Mucosa of gallbladder (tissue), 1 donor: ENCODE measurements around the gene KREMEN1. TPM values are rescaled to one million over a fixed set of nuclear protein-coding genes. Genes with fewer than 3 reads are reported as not detected.

Experiments used
- DNase-seq: peaks from one replicate; pipeline ENCODE4 v3.0.0-alpha.2; 2020; ENCODE audit warnings: low spot score
- total RNA-seq: library from RNA; stranded (reverse); gene quantifications from one replicate; pipeline ENCODE4 v1.2.1, GENCODE V29; 2021
- donor health status: DM: no; HTN: no; CAD: no.

Gene KREMEN1
- total RNA-seq, 1 donor from 2014 or later: 7.3 TPM

DNA sequence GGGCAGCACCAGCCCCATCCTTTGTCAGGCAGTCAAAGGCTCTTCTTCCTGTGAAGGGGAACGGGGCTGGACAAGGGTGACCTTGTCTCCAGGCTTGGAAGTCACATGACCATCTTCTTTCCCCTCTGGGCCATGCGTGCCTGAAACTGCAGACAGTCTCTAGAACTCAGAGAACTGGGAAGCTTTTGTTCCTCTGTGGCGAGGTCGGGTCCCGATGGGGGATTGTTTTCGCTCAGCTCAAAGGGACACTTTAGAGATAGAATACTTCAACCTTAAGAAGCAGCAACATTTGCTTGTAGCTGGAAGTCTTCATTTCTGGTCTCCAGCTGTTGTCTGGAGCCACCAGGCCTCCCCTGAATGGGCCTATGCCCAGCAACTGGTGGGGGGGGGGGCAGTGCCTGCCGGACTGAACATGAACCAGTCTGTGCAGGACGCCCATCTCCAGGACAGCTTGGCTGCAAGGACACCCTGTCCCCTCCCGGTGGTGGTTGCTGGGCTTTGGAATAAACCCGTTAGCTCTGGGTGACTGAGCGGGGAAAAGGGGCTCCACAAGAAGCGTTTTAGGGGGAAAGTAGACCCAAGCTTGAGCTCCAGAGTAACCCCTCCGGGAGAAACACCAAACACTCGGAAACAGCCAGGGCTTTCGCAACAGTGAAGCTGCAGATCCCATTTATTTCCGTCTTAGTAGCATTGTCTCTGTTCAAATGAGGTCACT is 77.2 kb downstream of the KREMEN1 start:
- no peak for DNase-seq

- no peak for DNase-seq
Observed at GRCh38 chr22:29150701-29151100, 77.9 kb downstream of the KREMEN1 start.

GRCh38 chr22:29151316-29151715 is 78.5 kb downstream of the KREMEN1 start:
- no peak for DNase-seq

DNA sequence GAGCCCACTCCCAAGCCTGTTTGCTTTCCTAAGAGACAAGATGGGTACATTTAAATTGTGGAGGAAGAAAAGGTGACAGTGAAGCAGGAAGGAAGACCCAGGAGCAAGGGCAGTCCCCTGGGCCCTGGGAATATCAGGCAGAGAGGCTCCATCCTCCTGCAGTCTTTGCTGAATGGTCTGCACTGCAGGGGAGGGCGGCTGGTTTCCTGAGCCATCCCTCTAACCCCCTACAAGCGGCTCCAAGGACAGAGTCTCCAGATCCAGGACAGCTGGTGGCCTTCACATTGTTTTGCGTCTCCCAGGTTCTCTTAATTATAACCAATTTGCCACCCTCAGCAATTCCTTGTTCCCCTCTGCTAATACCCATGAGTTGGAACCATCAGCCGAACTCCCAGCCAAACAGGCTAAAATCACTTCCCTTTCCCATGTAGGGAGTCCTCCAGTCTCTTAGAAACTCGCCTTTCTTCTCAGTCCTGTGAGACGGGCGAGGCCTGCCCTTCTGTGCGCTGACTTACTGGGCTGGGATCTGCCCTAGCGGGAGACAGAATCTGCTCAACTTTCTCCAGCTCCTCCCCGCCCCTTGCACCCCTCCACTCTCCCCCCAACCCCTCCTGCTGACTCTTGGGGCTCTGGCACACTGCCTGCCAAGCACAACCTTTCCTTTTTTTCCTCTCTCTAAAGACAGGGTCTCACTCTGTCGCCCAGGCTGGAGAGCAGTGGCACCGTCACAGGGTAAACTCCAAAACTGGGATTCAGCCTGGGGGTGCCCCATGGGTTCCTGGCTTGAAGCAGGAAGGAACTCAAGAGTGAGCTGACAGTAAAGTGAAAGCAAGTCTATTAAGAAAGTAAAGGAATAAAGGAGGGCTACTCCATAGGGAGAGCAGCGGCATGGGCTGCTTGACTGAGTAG is 79.5 kb downstream of the KREMEN1 start:
- no peak for DNase-seq

DNA sequence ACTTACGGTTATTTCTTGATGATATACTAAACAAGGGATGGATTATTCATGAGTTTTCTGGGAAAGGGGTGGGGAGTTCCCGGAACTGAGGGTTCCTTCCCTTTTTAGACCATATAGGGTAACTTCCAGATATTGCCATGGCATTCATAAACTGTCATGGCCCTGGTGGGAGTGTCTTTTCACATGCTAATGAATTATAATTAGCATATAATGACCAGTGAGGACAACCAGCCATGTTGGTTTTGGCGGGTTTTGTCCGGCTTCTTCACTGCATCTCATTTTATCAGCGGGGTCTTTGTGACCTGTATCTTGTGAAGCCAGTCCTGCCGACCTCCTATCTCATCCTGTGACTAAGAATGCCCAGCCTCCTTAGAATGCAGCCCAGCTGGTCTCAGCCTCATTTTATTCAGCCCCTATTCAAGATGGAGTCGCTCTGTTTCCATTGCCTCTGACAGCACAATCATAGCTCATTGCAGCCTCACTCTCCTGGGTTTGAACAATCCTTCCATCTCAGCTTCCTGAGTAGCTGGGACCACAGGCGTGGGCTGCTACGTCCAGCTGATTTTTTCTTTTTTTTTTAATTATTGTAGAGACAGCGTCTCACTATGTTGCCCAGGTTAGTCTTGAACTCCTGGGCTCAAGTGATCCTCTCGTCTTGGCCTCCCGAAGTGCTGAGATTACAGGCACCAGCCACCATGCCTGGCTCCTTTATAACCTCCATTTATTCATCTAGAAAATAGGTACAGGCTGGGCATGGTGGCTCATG is 80.3 kb downstream of the KREMEN1 start:
- no peak for DNase-seq

GRCh38 chr22:29154364-29155048 is 81.7 kb downstream of the KREMEN1 start:
- peak; percentile 72 for DNase-seq

GRCh38 chr22:29155966-29156365 is 83.1 kb downstream of the KREMEN1 start:
- no peak for DNase-seq

DNA sequence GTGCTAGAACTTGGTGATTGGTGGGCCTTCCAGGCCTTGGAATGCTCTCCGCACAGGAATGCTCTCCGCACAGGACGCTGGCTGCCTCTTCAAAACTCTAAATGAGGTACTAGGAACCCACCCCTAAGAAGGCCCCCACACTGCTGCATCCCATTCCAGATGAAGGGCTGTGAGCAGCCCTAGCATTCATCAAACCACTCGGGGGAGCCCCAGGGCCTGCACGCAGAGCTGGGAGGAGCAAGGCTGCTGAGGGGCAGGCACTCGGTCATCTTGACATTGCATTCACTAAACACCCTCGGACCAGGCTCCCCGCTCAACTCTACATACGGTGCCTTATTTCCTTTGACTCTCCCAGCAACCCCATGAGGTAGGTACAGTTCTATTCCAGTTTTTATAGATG is 83.7 kb downstream of the KREMEN1 start:
- no peak for DNase-seq

- DNase-seq: no peak
Observed at GRCh38 chr22:29157759-29158535, 85.1 kb downstream of the KREMEN1 start.

DNA sequence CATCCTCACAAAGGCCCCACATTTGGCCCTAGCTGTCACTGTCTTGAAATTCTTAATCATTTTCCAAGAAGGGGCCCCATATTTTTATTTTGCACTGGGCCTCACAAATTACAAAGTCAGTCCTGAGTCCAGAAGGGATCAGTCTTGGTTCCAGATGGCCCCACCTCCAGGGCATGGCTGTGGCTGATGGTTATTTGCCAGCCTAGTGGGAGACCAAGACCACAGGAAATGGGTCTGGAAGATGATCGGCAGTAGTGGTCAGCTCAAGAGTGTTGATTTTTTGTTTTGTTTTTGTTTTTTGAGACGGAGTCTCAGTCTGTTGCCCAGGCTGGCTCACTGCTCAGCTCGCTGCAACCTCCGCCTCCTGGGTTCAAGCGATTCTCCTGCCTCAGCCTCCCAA is 85.7 kb downstream of the KREMEN1 start:
- DNase-seq: no peak

- no peak for DNase-seq
Observed at GRCh38 chr22:29163808-29164207, 91.0 kb downstream of the KREMEN1 start.

DNA sequence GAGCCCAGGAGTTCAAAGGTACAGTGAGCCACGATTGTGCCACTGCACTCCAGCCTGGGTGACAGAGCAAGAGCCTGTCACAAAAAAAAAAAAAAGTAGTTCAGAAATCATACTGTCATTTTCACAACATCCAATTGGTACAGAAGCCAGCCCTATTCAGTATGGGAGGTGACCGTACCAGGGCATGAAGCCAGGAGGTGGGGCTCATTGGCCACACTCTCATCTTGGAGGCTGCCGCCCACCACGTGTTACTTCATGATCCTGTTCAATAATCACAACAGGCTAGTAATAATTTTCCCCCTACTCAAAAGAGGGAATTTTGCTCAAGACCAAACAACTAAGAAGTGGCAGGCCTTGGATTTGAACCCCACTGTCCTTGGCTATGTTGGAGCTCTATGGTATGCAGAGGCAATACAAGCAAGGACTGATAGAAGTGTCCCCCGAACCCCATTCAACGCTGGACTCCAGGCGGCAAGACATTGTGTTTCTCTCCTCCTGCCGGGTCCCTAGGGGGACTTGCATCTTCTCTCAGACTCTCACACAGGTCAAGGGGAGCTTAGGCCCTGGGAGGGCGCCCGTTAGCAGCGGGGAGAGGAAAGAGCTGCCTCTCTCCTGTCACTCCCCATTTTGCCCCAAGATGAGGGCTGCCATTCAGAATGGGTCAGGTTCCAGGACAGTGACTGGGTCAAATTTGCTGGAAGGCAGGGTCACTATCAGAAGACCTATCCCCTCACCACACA is 92.7 kb downstream of the KREMEN1 start:
- DNase-seq: no peak

- DNase-seq: no peak
Observed at GRCh38 chr22:29166180-29166579, 93.3 kb downstream of the KREMEN1 start.

- DNase-seq: no peak
Observed at GRCh38 chr22:29167032-29167911, 94.4 kb downstream of the KREMEN1 start.

- DNase-seq: no peak
Observed at GRCh38 chr22:29171721-29172120, 98.9 kb downstream of the KREMEN1 start.

DNA sequence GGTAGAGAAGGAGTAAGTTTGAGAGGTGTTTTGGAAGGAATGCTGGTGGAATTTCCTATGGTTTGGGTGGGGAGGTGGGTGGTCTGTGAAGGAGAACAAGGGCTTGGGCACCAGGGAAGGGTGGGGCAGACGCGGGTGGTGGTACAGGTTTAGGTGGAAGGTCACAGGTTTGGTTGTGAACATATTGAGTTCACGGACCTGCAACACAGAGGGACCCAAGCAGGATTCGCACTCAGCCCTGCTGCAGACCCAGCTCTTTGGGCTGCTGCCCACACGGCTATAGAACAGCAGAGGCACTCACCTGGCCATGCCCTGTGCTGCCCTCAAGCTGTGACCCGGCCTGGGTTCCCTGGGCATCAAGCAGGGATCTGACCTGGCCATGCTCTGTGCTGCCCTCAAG is 99.4 kb downstream of the KREMEN1 start:
- DNase-seq: no peak

- no peak for DNase-seq
Observed at GRCh38 chr22:29175312-29175835, 102.5 kb downstream of the KREMEN1 start.

DNA sequence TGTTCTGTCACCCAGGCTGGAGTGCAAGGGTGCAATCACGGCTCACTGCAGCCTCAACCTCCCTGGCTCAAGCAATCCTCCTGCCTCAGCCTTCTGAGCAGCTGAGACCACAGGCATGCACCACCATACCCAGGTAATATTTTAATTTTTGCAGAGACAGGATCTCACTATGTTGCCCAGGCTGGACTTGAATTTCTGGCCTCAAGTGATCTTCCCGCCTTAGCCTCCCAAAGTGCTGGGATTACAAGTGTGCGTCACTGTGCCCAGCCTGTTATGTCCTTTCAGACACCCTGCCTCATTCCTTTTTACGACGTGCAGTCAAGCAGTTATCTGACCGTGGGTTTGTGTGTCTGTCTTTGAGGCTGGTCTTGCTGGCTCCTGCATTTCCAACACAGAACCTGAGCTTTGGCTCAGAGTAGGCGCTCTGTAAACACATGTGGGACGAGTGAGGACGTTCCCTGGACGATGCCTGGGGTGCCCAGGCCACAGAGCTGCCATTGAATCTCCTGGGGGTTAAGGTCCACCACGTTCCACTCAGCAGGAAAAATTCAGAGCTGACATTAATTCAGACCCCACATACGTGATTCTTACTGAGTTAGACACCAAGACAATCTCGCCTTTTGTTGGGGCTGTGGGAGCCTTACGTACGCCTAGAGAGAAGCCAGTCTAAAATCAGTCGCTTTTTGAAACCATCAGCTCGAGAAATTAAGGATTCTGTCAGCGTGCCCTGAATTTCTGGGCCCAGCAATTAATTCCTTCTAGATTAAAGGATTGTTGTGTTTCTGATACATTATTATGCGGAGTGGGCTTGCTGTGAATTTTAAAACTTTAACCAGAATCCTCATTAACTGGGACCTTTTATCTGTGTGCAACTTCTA is 111.4 kb downstream of the KREMEN1 start:
- no peak for DNase-seq
